Measurements from ENCODE around the gene NOLC1.

DNA sequence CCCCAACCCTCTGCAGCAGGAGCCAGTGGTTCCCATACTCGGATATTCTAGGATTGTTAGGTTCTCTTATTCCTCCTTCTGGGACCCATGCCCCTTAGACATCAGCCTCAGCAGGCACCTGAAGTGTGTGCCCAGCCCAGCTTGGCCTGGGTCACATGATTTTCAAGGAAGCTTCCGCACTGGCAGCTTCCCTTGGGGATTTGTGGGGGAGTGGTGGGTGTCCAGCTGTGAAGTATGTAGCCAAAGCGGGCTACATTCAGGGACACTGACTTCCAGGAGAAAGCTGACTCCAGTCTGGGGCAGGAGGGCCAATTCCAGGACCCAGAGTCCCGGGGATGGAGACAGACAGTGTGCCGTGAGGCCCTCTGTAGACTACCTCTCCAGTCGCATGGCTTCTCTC, 33.3 kb upstream of the NOLC1 start:
- TF ChIP-seq, protein P1, sequence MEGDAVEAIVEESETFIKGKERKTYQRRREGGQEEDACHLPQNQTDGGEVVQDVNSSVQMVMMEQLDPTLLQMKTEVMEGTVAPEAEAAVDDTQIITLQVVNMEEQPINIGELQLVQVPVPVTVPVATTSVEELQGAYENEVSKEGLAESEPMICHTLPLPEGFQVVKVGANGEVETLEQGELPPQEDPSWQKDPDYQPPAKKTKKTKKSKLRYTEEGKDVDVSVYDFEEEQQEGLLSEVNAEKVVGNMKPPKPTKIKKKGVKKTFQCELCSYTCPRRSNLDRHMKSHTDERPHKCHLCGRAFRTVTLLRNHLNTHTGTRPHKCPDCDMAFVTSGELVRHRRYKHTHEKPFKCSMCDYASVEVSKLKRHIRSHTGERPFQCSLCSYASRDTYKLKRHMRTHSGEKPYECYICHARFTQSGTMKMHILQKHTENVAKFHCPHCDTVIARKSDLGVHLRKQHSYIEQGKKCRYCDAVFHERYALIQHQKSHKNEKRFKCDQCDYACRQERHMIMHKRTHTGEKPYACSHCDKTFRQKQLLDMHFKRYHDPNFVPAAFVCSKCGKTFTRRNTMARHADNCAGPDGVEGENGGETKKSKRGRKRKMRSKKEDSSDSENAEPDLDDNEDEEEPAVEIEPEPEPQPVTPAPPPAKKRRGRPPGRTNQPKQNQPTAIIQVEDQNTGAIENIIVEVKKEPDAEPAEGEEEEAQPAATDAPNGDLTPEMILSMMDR (IDR thresholded peaks at IDR 0.05), result no peak
- TF ChIP-seq POLR2A (IDR thresholded peaks at IDR 0.05), result no peak
